BE2C (cell line): ENCODE measurements around the gene INO80.

ENCODE experiments used
- DNase-seq: peaks from one replicate; pipeline ENCODE4 v3.0.0-alpha.2; 2020
- H3K27me3 ChIP-seq: fragments of 250-450 bp; sonication (Bioruptor Pico); 2 replicates; pipeline ENCODE4 v1.5.1; 2020; ENCODE audit warnings: mild to moderate bottlenecking
- H3K36me3 ChIP-seq: fragments of 250-450 bp; sonication (Bioruptor Pico); 2 replicates; pipeline ENCODE4 v1.5.1; 2020; ENCODE audit warnings: mild to moderate bottlenecking
- H3K4me1 ChIP-seq: fragments of 250-450 bp; sonication (Bioruptor Pico); 2 replicates; pipeline ENCODE4 v1.5.1; 2020
- H3K4me3 ChIP-seq: 2 replicates; pipeline ENCODE4 v1.5.1; 2011; ENCODE audit warnings: low read depth, low read length
- H3K9me3 ChIP-seq: fragments of 250-450 bp; sonication (Bioruptor Pico); 2 replicates; pipeline ENCODE4 v1.5.1; 2020
- TF ChIP-seq, protein P1 (sequence below): IDR thresholded peaks from 2 replicates; pipeline ENCODE4 v1.5.1; 2012; ENCODE audit warnings: mild to moderate bottlenecking, low read depth, low read length

INO80 gene

DNA sequence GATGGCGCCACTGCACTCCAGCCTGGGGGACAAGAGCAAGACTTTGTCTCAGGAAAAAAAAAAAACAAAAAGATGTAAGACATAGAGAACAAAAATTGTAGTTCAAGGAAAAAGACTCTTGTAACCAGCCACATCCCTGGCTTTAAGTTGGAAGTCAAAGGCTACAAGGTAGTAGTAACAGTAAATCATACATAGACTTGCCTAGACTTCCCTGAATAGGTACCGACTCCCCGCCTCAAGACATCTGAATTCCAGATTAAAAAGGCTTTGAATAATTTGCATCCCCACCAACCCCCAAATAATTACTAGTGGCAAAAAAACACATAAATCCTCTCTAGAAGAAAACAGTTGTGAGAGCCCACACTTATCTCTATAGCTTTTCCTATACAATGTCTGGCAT, 55.6 kb downstream of the INO80 start:
- Histone ChIP-seq H3K36me3 (peaks cover 89% of the 10 kb centered on the region), H3K4me1 (no peaks in the 10 kb centered on the region)
- TF ChIP-seq, protein P1, sequence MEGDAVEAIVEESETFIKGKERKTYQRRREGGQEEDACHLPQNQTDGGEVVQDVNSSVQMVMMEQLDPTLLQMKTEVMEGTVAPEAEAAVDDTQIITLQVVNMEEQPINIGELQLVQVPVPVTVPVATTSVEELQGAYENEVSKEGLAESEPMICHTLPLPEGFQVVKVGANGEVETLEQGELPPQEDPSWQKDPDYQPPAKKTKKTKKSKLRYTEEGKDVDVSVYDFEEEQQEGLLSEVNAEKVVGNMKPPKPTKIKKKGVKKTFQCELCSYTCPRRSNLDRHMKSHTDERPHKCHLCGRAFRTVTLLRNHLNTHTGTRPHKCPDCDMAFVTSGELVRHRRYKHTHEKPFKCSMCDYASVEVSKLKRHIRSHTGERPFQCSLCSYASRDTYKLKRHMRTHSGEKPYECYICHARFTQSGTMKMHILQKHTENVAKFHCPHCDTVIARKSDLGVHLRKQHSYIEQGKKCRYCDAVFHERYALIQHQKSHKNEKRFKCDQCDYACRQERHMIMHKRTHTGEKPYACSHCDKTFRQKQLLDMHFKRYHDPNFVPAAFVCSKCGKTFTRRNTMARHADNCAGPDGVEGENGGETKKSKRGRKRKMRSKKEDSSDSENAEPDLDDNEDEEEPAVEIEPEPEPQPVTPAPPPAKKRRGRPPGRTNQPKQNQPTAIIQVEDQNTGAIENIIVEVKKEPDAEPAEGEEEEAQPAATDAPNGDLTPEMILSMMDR, result no peak

GRCh38 chr15:41056810-41057209, 59.3 kb downstream of the INO80 start:
- H3K36me3 ChIP-seq, result peaks cover 84% of the 10 kb centered on the region
- no peaks in the 10 kb centered on the region for H3K4me1 ChIP-seq
- H3K9me3 ChIP-seq, result no peaks in the 10 kb centered on the region; the same call in 1 of the 2 replicates
- TF ChIP-seq, protein P1, result no peak
- H3K4me3 ChIP-seq, result no peak overlapping the region
- no peak for DNase-seq
- no peaks in the 10 kb centered on the region for H3K27me3 ChIP-seq

More for the DNA sequence above, 55.6 kb downstream of the INO80 start:
- Histone ChIP-seq H3K27me3 (no peaks in the 10 kb centered on the region), H3K9me3 (no peaks in the 10 kb centered on the region; the same call in 1 of the 2 replicates), H3K4me3 (no peak overlapping the region)
- no peak for DNase-seq

GRCh38 chr15:41055706-41056105, 60.4 kb downstream of the INO80 start:
- H3K4me3 ChIP-seq, result no peak overlapping the region
- no peaks in the 10 kb centered on the region for H3K27me3 ChIP-seq
- H3K4me1 ChIP-seq, result no peaks in the 10 kb centered on the region
- H3K9me3 ChIP-seq, result no peaks in the 10 kb centered on the region
- peaks cover 86% of the 10 kb centered on the region for H3K36me3 ChIP-seq
- no peak for DNase-seq
- TF ChIP-seq, protein P1, result no peak

- H3K4me1 ChIP-seq, result no peaks in the 10 kb centered on the region
- H3K9me3 ChIP-seq, result no peaks in the 10 kb centered on the region
- no peaks in the 10 kb centered on the region for H3K27me3 ChIP-seq
- H3K4me3 ChIP-seq, result no peak overlapping the region
- DNase-seq, result no peak
- peaks cover 91% of the 10 kb centered on the region for H3K36me3 ChIP-seq
- TF ChIP-seq, protein P1, result no peak
These were observed 64.9 kb downstream of the INO80 start for GRCh38 chr15:41051139-41051538.

DNA sequence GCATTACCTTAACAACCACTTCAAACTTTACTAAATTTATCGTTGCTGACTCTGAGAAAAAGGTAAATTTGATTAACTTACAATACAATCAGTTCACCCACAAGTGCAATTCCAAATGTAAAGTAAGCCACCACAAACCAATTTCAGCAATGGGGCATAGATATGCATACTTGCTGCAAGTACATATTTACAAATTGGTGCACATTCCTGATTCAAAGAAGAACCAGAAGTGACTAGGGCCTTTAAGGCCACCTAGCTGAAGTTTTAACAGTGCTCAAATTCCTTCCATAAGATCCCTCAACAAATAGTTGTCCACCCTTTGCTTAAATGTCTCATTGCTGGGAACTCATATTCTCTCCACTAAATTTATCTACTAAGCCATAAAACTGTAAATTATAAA, 67.2 kb downstream of the INO80 start:
- Histone ChIP-seq H3K4me1 (no peaks in the 10 kb centered on the region), H3K9me3 (no peaks in the 10 kb centered on the region), H3K36me3 (peaks cover 90% of the 10 kb centered on the region), H3K4me3 (no peak overlapping the region), H3K27me3 (no peaks in the 10 kb centered on the region)
- TF ChIP-seq, protein P1, result no peak
- no peak for DNase-seq

GRCh38 chr15:41048397-41048796, 67.7 kb downstream of the INO80 start:
- H3K27me3 ChIP-seq, result no peaks in the 10 kb centered on the region
- H3K4me3 ChIP-seq, result no peak overlapping the region
- TF ChIP-seq, protein P1, result no peak
- H3K36me3 ChIP-seq, result peaks cover 90% of the 10 kb centered on the region
- no peaks in the 10 kb centered on the region; the same call in 1 of the 2 replicates for H3K4me1 ChIP-seq
- DNase-seq, result no peak
- no peaks in the 10 kb centered on the region for H3K9me3 ChIP-seq
